Fibroblast of the aortic adventitia (primary cell): ENCODE results near the gene TRIM51. TPM values are rescaled to one million over a fixed set of nuclear protein-coding genes. Genes with fewer than 3 reads are reported as not detected.
"Not testable (repeated sequence)": the region's sequence is repeated elsewhere in the genome, so short reads cannot be mapped to it uniquely, and the experiment has no call there.

Source experiments
- DNase-seq: peaks from one replicate; pipeline ENCODE4 v3.0.0-alpha.2; 2010; ENCODE audit warnings: low read depth
- H3K4me3 ChIP-seq: 2 replicates; pipeline ENCODE4 v1.5.1; 2011; ENCODE audit warnings: low read depth, mild to moderate bottlenecking, control low read depth, low read length, moderate library complexity
- total RNA-seq: library from RNA; depleted of rRNA; stranded (reverse); fragments of >200 nt; gene quantifications from 2 replicates; pipeline ENCODE4 v1.2.3, GENCODE V29; 2012; ENCODE audit warnings: low replicate concordance
- TF ChIP-seq, protein P1 (sequence below): IDR thresholded peaks from 2 replicates; pipeline ENCODE4 v1.5.1; 2011; ENCODE audit warnings: mild to moderate bottlenecking, low read length, control low read depth, inconsistent platforms; ENCODE audit not compliant: insufficient read depth

The TRIM51 gene, protein sequence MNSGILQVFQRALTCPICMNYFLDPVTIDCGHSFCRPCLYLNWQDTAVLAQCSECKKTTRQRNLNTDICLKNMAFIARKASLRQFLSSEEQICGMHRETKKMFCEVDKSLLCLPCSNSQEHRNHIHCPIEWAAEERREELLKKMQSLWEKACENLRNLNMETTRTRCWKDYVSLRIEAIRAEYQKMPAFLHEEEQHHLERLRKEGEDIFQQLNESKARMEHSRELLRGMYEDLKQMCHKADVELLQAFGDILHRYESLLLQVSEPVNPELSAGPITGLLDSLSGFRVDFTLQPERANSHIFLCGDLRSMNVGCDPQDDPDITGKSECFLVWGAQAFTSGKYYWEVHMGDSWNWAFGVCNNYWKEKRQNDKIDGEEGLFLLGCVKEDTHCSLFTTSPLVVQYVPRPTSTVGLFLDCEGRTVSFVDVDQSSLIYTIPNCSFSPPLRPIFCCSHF
- not detected in 2 replicates for total RNA-seq

DNA sequence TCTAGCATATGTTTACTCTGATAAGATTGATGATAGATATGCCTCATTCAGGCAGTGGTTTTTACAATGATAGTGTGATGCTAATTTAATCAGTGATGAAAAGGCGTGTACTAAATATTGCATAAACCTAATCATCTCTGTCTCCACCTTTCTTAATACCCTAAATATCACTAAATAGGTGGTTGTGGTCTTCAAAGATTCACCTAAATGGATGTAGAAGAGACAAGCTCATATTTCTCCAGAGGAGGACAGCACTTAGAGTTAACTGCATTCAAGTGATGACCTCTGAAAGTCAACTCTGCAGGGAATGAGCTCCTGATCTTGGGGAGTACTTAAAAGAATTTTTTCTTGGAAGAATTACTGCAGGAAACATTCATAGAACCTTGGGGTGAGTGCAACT lies at the start of gene TRIM51:
TRIM51 (plus strand) TSS at position 301 of the 400 bp plus-strand sequence. CDS start 2,132 bp downstream, outside the sequence.
- H3K4me3 ChIP-seq: not testable (repeated sequence)

DNA sequence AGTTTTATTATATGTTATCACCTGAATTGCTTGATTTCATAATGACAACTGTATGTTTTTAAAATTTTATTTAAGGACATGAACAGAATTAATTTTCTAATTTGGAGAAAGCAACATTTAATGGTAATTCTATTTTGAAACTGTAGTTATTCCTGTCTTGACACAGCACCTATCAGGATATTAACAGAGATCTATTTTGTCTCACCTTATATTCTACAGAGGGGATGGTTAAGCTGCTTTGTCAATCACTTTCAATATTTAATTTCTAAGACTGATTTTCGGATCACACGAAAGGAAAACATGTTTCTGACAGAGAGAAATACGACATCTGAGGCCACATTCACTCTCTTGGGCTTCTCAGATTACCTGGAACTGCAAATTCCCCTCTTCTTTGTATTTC lies 44.6 kb upstream of the TRIM51 start, which contains the start of gene OR5D16:
OR5D16 (plus strand) TSS at position 301 of the 400 bp plus-strand sequence; CDS start at position 301, 0 bp downstream.
- TF ChIP-seq, protein P1, sequence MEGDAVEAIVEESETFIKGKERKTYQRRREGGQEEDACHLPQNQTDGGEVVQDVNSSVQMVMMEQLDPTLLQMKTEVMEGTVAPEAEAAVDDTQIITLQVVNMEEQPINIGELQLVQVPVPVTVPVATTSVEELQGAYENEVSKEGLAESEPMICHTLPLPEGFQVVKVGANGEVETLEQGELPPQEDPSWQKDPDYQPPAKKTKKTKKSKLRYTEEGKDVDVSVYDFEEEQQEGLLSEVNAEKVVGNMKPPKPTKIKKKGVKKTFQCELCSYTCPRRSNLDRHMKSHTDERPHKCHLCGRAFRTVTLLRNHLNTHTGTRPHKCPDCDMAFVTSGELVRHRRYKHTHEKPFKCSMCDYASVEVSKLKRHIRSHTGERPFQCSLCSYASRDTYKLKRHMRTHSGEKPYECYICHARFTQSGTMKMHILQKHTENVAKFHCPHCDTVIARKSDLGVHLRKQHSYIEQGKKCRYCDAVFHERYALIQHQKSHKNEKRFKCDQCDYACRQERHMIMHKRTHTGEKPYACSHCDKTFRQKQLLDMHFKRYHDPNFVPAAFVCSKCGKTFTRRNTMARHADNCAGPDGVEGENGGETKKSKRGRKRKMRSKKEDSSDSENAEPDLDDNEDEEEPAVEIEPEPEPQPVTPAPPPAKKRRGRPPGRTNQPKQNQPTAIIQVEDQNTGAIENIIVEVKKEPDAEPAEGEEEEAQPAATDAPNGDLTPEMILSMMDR: no peak
- no peak for DNase-seq
- no peak within 1 kb of the TSS for H3K4me3 ChIP-seq

More for the DNA sequence above, at the start of gene TRIM51:
- not testable (repeated sequence) for DNase-seq

DNA sequence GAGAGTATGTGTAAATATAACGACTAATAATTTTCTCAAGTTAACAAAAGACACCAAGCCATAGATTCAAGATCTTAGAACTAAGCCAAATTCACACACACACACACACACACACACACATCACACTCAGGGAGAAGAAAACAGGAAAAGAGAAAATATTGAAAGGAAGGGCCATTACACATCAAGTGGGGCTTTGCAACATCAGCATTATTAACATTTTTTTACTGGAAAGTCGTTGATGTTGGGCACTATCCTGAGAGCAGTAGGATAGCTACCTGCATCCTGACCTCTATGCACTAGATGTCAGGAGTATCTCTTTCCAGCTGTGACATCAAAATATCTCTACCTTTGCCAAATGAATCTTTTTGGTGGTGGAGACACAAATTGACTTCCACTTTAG lies 35.6 kb upstream of the TRIM51 start:
- H3K4me3 ChIP-seq: no peak overlapping the region
- TF ChIP-seq, protein P1: no peak
- no peak for DNase-seq

DNA sequence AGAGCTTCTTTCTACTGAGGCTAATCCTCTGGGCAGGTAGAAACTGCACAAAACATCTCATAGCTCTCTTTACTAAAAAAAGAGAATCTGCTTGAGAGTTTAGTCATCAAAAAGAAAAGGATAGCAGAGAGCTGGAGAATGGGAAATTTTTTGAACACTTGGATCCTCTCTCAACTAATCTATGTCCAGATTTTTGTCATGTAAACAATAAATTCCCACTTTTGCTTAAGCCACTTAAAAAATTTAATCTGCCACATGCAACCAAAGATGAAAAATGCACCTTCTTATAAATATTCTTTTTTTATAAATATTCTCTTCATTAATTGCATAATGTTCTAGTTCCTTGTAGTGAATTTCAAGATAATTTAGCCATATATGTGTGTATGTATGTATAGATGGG lies 34.1 kb upstream of the TRIM51 start:
- TF ChIP-seq, protein P1: no peak
- no peak for DNase-seq
- H3K4me3 ChIP-seq: no peak overlapping the region

DNA sequence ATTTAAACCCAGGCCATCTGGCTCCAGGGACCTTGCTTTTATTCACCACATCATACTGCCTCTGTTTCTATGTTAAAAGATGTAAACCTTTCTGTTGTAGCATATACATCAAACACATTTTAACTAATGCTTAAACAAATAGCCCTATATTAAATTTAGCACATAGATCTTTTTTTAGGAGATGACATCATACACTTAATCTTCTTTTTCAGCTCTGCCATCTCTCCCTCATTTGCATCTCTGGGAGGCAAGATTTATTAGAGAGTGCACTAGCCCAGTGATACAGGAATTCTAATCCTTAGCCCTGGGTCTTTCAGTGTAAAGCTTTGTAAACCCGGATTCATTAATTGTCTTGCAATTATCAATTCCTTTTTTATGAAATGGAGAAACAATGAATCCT lies 31.0 kb upstream of the TRIM51 start:
- no peak for DNase-seq
- no peak overlapping the region for H3K4me3 ChIP-seq
- TF ChIP-seq, protein P1: no peak

DNA sequence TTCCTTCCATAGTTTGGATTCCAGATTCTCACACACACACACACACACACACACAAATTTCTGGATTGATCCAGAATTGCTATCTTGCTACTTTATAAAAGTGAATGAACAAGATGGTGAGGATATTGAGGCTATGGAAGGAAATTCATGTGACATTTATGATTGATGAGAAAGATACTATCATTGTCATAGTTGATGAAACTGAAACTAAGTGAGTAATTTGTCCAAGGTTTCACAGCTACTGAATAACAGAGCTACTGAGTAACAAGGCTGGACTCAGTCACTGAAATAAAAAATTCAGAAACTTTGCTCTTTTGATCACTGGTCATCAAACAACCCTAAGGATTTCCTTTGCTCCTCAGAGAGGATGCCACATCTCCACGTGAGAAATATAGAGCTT lies 28.4 kb upstream of the TRIM51 start:
- H3K4me3 ChIP-seq: no peak overlapping the region
- DNase-seq: no peak
- TF ChIP-seq, protein P1: no peak

DNA sequence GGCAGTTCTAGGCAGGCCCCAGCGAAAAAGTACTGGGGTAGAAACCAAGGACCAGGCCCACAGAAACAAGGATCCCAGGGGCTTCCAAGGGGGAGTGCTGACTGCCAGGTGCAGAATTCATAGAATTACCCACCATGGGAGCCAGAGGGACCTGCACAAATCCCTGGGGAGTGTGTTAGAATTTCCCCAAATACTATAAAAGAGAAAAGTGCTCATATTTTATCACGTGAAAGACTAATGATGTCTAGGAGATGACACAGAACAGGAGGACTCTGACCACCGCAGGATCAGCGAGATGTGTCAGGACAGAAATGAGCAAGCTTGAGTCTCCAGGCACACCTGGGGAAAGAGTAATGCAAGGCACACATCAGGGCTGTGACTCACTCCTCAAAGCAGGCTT lies 15.7 kb upstream of the TRIM51 start:
- DNase-seq, H3K4me3 ChIP-seq: not testable (repeated sequence)

DNA sequence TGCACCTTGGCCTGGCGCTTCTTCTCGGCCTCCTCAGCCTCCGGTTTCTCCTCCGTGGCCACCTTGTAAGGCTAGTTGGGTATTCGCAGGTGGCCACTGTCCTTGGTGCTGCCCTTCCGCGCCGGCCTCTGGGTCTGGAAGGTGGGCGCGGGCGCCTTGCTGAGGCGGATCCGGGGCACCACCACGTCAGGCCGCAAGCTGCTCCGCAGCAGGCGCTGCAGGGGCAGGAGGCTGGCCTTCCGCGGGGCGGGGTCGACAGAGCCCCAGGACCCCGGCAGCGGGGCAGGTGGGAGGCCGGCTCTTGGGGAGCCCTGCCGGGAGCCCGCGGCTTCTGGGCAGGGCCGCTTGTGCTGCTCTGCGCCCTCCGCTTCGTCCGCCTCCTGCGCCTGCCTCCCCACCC lies 10.4 kb upstream of the TRIM51 start:
- H3K4me3 ChIP-seq, DNase-seq: not testable (repeated sequence)

DNA sequence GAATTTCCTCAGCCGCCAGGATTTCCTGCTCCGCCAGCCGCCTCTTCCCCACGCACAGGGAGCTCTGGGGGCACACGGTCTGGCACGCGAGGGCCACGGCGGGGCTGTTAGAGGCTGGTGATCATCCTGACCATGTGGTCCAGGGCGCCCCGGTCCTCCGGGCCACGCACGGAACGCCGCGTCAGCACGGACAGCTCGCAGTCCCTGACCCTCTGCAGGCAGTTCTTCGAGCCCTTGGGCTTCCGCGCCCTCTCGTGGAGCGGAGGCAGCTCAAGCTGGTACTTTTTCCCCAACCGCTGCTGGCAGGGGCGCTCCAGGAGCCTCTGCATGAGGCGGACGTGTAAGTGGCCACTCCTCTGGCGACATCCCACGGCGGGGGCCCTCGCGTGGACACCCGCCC lies 10.0 kb upstream of the TRIM51 start:
- H3K4me3 ChIP-seq, DNase-seq: not testable (repeated sequence)

DNA sequence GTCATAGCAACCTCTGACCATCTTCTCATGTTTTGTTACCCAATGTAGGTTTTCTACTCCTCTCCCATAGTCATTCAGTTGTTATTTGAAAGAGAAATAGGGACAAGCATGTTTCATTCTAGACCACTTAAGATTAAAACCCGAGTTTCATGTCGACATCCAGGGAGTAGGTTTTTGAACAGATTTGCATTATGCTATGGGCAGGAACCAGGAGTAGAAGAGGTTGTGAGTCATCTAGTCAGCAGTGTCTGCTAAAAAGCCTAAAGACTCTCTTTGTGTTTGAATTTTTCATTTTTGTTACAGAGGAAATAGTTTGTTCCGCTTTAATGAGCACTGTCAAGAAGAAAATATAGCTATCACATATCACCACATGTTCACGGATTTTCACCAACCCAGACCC lies 1.9 kb downstream of the TRIM51 start:
- not testable (repeated sequence) for DNase-seq, H3K4me3 ChIP-seq

DNA sequence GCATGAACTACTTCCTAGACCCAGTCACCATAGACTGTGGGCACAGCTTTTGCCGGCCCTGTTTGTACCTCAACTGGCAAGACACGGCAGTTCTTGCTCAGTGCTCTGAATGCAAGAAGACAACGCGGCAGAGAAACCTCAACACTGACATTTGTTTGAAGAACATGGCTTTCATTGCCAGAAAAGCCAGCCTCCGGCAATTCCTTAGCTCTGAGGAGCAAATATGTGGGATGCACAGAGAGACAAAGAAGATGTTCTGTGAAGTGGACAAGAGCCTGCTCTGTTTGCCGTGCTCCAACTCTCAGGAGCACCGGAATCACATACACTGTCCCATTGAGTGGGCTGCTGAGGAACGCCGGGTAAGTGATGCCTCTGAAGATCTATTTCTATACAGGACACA lies 2.4 kb downstream of the TRIM51 start:
- not testable (repeated sequence) for H3K4me3 ChIP-seq, DNase-seq
